ENCODE data around the gene MED13L. TPM values are rescaled to one million over a fixed set of nuclear protein-coding genes. Genes with fewer than 3 reads are reported as not detected.

Gene MED13L
- total and polyA plus RNA-seq, 2 of the 8 experiments (the other 6 are each of a cell fraction or from before 2014, with no cell fraction given), result 15.9 to 51.7 TPM

DNA sequence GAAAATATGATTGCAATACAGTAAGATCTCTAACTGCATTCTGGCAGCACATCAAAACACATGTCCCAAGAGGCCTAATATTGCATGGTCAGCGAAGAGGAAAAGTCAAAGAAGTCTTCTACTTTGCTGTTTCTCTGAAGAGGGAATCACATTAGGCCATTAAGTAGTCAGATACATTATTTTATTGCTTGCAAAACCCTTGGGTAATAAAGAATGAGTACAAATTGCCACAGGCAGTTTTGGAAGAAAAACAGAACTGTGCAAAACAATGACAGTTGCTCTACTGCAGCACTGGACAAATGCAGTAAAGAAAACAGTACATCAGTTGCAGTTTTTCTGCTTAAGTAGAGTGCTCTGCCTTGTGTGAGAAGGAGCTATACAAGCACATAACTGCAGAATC lies 211.9 kb downstream of the MED13L start:
- Histone ChIP-seq H2AK5ac (ENCODE audit: low read depth, low read length) (no peak overlapping the region), H3K79me2 (ENCODE audit: control insufficient read depth in 1 of 2, insufficient read depth in 2 of 2, low read length in 2 of 2) (peaks cover 4 to 40% of the 10 kb centered on the region in 2 experiments; a peak in 3 of 4 replicates), H3K4ac (replicated peaks; ENCODE audit: insufficient read length, low read depth, low read length) (no peak overlapping the region), H2BK15ac (ENCODE audit: low read length) (no peak overlapping the region), H4K5ac (ENCODE audit: insufficient read length, low read depth, low read length) (no peak overlapping the region), H2BK5ac (ENCODE audit: low read depth, low read length) (no peak overlapping the region), H3K27me3 (replicated peaks in 1 of 4; ENCODE audit: control insufficient read depth in 3 of 4, extremely low read depth in 1 of 4, insufficient read depth in 3 of 4, low read length in 3 of 4) (no peaks in the 10 kb centered on the region), H3K4me3 (ENCODE audit: extremely low read depth in 1 of 4, insufficient read depth in 2 of 4, low read depth in 3 of 4, low read length in 4 of 4) (no peak overlapping the region), H2BK20ac (ENCODE audit: low read length) (no peak overlapping the region), H3K79me1 (ENCODE audit: low read depth, low read length) (no peaks in the 10 kb centered on the region), H3K14ac (ENCODE audit: insufficient read length) (no peak overlapping the region), H3K18ac (ENCODE audit: extremely low read depth, low read length) (no peak overlapping the region), H3K9me3 (ENCODE audit: insufficient read depth in 2 of 2, low read depth in 1 of 2, low read length in 1 of 2) (no peaks in the 10 kb centered on the region), H3K4me1 (replicated peaks in 1 of 4; ENCODE audit: control insufficient read depth in 3 of 4, insufficient read depth in 4 of 4, low read length in 3 of 4) (peaks cover 0 to 4% (median 3%) of the 10 kb centered on the region in 4 experiments; a peak in 2 of 7 replicates), H3K27ac (ENCODE audit: low read depth, low read length) (no peak overlapping the region), H4K8ac (ENCODE audit: extremely low read depth, insufficient read depth, low read length) (no peak overlapping the region), H3K9ac (replicated peaks in 1 of 4; ENCODE audit: extremely low read depth in 1 of 4, low read depth in 3 of 4, low read length in 3 of 4) (no peak overlapping the region), H3K56ac (replicated peaks; ENCODE audit: insufficient read length, low read depth, low read length) (no peak overlapping the region), H3K36me3 (ENCODE audit: control insufficient read depth in 2 of 4, insufficient read depth in 4 of 4, low read length in 3 of 4) (no peaks in the 10 kb centered on the region), H3K23me2 (ENCODE audit: low read depth, low read length) (no peaks in the 10 kb centered on the region), H3K4me2 (ENCODE audit: insufficient read depth in 1 of 2, low read depth in 2 of 2, low read length in 2 of 2) (no peak overlapping the region), H2BK12ac (ENCODE audit: low read depth, low read length) (no peak overlapping the region), H3K23ac (ENCODE audit: insufficient read length) (no peak overlapping the region), H4K20me1 (replicated peaks in 1 of 2; ENCODE audit: control insufficient read depth in 1 of 2, insufficient read depth in 2 of 2, low read length in 2 of 2) (peaks cover 2 to 4% of the 10 kb centered on the region in 2 experiments), H2AFZ (ENCODE audit: low read length) (no peak overlapping the region), H2BK120ac (replicated peaks; ENCODE audit: low read depth, low read length) (no peak overlapping the region), H4K91ac (replicated peaks; ENCODE audit: insufficient read length, low read length) (no peak overlapping the region)
- FAIRE-seq, result no peak
- DNase-seq (ENCODE audit: low read depth in 1 of 2, low spot score in 2 of 2), result no peak
- CTCF ChIA-PET (ENCODE audit: partially characterized antibody), result interaction anchor here (0.6 to 1.6 kb wide), 7 partner anchors 11 to 211 kb away, joined by 3 to 6 read pairs (median 4); no protein-coding TSS in a partner anchor
- POLR2A ChIA-PET (ENCODE audit: partially characterized antibody), result no interaction called here
- TF ChIP-seq POU5F1 (IDR thresholded peaks at IDR 0.05; ENCODE audit: low read depth, low read length) (no peak), RBBP5 (IDR thresholded peaks at IDR 0.05; ENCODE audit: borderline replicate concordance, low read depth, low read length) (no peak), CBX5 (IDR thresholded peaks at IDR 0.05; ENCODE audit: low read depth, low read length) (no peak), SAP30 (IDR thresholded peaks at IDR 0.05; ENCODE audit: insufficient read depth, insufficient replicate concordance, low read length) (no peak), ZNF274 (IDR thresholded peaks at IDR 0.05; ENCODE audit: borderline replicate concordance, extremely low read depth, low read length) (no peak), CTBP2 (IDR thresholded peaks at IDR 0.05; ENCODE audit: borderline replicate concordance, insufficient read depth, insufficient read length, low read length) (no peak), PHF8 (conservative IDR thresholded peaks at IDR 0.05; ENCODE audit: low read depth, low read length) (no peak), NRF1 (IDR thresholded peaks at IDR 0.05; ENCODE audit: low read depth, low read length) (no peak), SUZ12 (IDR thresholded peaks at IDR 0.05; ENCODE audit: low read length) (no peak), YY1 (IDR thresholded peaks at IDR 0.05; ENCODE audit: low read depth, low read length) (no peak), TAF7 (optimal IDR thresholded peaks at IDR 0.05; ENCODE audit: borderline replicate concordance, low read depth, low read length) (no peak), POLR2AphosphoS5 (IDR thresholded peaks at IDR 0.05; ENCODE audit: low read depth, low read length) (no peak), RNF2 (IDR thresholded peaks at IDR 0.05; ENCODE audit: borderline replicate concordance, low read depth, low read length, missing control alignments, poor library complexity, severe bottlenecking) (no peak), CHD2 (IDR thresholded peaks at IDR 0.05; ENCODE audit: low read length) (no peak)
- 86% methylated on average over 1 of the region's 1 CpG; no CpG with 5 or more reads in 1 of the 2 experiments for WGBS, 2 experiments (ENCODE audit: extremely low coverage in 1 of 2, insufficient coverage in 1 of 2, insufficient read length in 1 of 2, insufficient replicate concordance in 2 of 2, low coverage in 1 of 2, low lambda C conversion rate in 2 of 2, missing lambda C conversion rate in 1 of 2)
